ENCODE results near the gene RAPH1.

- TF ChIP-seq CTCF (IDR thresholded peaks at IDR 0.05; ENCODE audit: insufficient read depth, low read length) (no peak), SPI1 (IDR thresholded peaks at IDR 0.05; ENCODE audit: borderline replicate concordance, low read depth) (no peak), POLR2AphosphoS5 (IDR thresholded peaks at IDR 0.05; ENCODE audit: low read depth) (no peak), GABPA (IDR thresholded peaks at IDR 0.05; ENCODE audit: low read depth) (no peak)
These were observed 24.2 kb downstream of the RAPH1 start for GRCh38 chr2:203510941-203511305.

Data from HL-60 (cell line).